ENCODE results near the gene TRAPPC11. TPM values are rescaled to one million over a fixed set of nuclear protein-coding genes. Genes with fewer than 3 reads are reported as not detected.

Gene TRAPPC11
- total RNA-seq, 1 donor from 2014 or later, result 26.3 TPM

DNA sequence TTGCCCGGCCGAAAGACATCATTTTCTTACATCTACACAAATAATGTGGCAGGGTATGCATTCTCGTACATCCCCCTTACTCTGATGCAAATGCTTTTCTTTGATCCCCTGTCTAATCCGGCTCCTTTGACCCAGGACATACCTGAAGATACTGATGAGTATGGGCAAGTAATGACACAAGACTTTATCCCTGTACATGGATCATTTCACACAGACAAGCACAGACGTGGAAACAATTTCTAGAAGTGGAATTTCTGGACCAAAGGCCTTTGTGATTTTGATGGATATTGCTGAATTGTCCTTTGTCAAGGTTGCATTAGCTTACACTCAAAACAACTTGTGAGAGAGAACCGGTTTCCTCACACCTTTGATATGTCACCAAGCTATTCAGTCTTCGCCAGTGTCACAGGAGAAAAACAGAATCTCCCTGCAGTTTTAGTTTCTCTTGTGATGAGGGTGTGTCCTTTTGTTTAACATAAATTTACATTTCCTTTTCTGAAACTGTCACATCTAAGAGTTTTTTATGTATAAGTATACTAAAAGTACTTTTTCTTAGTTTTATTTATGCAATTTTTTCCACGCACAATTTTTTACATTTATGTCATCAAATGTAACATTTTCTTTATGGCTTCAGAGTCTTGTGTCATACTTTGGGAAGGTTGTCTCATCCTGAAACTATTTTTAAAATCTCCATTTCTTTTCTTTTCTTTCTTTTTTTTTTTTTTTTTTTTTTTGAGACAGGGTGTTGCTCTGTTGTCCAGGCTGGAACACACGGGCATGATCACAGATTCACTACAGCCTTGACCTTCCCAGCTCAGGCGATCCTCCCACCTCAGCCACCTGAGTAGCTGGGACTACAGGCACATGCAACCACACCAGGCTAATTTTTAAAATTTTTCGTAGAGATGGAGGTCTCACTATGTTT is 25.4 kb upstream of the TRAPPC11 start:
- no peak for TF ChIP-seq CTCF (IDR thresholded peaks at IDR 0.05)
- no peak for DNase-seq (ENCODE audit: low spot score)
- Mint-ChIP-seq H3K36me3 (ENCODE audit: low read depth) (no peaks in the 10 kb centered on the region), H3K4me3 (ENCODE audit: unreplicated experiment) (no peak overlapping the region), H3K27ac (ENCODE audit: unreplicated experiment) (peak overlapping the region; percentile 84), H3K9me3 (ENCODE audit: low read depth) (no peaks in the 10 kb centered on the region), H3K4me1 (ENCODE audit: low read depth) (peaks cover 45% of the 10 kb centered on the region), H3K27me3 (ENCODE audit: low read depth) (no peaks in the 10 kb centered on the region)

GRCh38 chr4:183635321-183635720 is 23.8 kb upstream of the TRAPPC11 start:
- Mint-ChIP-seq H3K4me1 (ENCODE audit: low read depth) (peaks cover 54% of the 10 kb centered on the region), H3K27ac (ENCODE audit: unreplicated experiment) (peak overlapping the region; percentile 6), H3K36me3 (ENCODE audit: low read depth) (no peaks in the 10 kb centered on the region), H3K4me3 (ENCODE audit: unreplicated experiment) (no peak overlapping the region), H3K27me3 (ENCODE audit: low read depth) (no peaks in the 10 kb centered on the region), H3K9me3 (ENCODE audit: low read depth) (no peaks in the 10 kb centered on the region)
- no peak for TF ChIP-seq CTCF (IDR thresholded peaks at IDR 0.05)
- DNase-seq (ENCODE audit: low spot score), result no peak

DNA sequence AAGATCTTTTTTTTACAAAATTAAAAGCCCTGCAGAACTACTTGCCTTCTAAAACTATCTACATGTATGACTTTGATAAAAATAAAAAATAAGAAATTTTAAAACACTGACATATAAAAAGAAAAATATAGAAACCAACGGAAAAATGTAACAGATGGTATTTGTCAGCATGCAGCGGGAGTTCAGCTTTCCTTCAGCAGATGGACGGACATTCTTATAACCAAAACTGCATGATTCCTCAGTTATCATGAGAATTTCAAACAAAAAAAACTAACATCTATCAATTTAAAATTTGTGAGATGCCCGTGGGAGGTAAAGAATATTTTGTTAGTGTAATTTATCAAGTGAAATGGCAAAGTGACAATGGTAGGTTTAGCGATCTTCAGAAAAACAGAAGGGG is 23.4 kb upstream of the TRAPPC11 start:
- Mint-ChIP-seq H3K9me3 (ENCODE audit: low read depth) (no peaks in the 10 kb centered on the region), H3K27ac (ENCODE audit: unreplicated experiment) (no peak overlapping the region), H3K27me3 (ENCODE audit: low read depth) (no peaks in the 10 kb centered on the region), H3K36me3 (ENCODE audit: low read depth) (no peaks in the 10 kb centered on the region), H3K4me3 (ENCODE audit: unreplicated experiment) (no peak overlapping the region), H3K4me1 (ENCODE audit: low read depth) (peaks cover 54% of the 10 kb centered on the region)
- TF ChIP-seq CTCF (IDR thresholded peaks at IDR 0.05), result no peak
- DNase-seq (ENCODE audit: low spot score), result no peak

GRCh38 chr4:183636503-183636902 is 22.6 kb upstream of the TRAPPC11 start:
- TF ChIP-seq CTCF (IDR thresholded peaks at IDR 0.05), result peak; percentile 57
- DNase-seq (ENCODE audit: low spot score), result no peak
- Mint-ChIP-seq H3K27ac (ENCODE audit: unreplicated experiment) (peak overlapping the region; percentile 89), H3K4me1 (ENCODE audit: low read depth) (peaks cover 54% of the 10 kb centered on the region), H3K4me3 (ENCODE audit: unreplicated experiment) (peak overlapping the region; percentile 46), H3K9me3 (ENCODE audit: low read depth) (no peaks in the 10 kb centered on the region), H3K27me3 (ENCODE audit: low read depth) (no peaks in the 10 kb centered on the region), H3K36me3 (ENCODE audit: low read depth) (peaks cover 3% of the 10 kb centered on the region)

DNA sequence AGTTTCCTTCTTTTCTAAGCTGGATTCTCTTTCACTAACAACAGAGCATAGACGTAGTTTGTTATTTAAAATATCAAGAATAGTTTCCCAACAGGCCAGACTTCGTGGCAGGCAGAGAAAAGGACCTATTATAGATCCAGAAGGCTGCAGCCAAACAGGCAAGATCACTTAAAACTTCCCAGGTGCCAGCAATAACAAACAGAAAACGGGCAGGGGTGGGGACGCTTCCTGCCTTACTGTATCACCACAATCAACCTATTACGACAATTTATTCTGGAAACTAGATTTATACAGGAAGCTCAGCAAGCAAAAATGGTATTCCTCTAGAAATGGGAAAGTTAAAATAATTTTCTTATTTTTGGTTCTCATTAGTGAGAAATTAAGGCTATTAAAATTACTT is 22.2 kb upstream of the TRAPPC11 start:
- Mint-ChIP-seq H3K4me1 (ENCODE audit: low read depth) (peaks cover 54% of the 10 kb centered on the region), H3K27me3 (ENCODE audit: low read depth) (no peaks in the 10 kb centered on the region), H3K9me3 (ENCODE audit: low read depth) (no peaks in the 10 kb centered on the region), H3K27ac (ENCODE audit: unreplicated experiment) (peak overlapping the region; percentile 89), H3K4me3 (ENCODE audit: unreplicated experiment) (peak overlapping the region; percentile 46), H3K36me3 (ENCODE audit: low read depth) (peaks cover 3% of the 10 kb centered on the region)
- TF ChIP-seq CTCF (IDR thresholded peaks at IDR 0.05), result no peak
- no peak for DNase-seq (ENCODE audit: low spot score)
